C4-2B (cell line): Measurements from ENCODE around the gene PMFBP1.

Experiments used
- H3K27ac ChIP-seq: fragments of 450-650 bp; 2 replicates; pipeline ENCODE4 v1.5.1; 2017
- ZFX ChIP-seq: fragments of 450-650 bp; IDR thresholded peaks from 2 replicates; pipeline ENCODE4 v1.6.1; 2017
- TF ChIP-seq, protein P1 (sequence below): fragments of 450-650 bp; conservative IDR thresholded peaks from 2 replicates; pipeline ENCODE4 v1.5.1; 2017; ENCODE audit warnings: mild to moderate bottlenecking

PMFBP1 gene

DNA sequence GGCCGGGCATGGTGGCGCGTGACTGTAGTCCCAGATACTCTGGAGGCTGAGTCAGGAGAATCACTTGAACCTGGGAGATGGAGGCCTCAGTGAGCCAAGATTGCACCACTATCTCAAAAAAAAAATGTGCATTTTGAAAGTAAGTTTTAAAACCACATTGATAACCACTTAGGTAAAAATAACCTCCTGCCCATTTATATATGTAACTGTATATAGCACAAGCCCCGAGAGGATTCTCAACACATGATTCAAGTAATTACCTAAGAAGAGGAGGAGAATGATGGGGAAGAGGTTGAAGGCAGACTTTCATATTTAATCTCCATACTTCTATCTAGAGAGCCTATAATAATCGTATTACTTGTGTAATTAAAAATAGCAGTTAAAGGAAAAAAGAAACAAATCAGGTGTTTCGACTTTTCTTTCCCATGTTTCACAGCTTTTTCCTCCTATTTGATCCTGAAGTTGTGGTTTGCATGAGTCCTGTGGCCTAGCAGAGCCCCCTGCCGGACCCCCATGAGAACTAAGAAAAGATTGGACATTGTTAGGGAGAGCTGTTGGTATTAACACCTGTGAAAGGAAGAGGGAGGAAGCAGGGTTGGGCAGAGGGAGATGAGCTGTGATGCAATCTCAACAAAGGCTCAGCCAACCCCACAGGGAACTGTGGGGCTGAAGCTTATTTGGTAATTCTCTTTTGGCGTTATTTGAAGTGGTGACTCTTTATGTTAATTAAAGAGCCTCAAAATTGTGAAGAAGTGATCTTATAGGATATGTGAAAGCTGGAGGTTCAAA is 22.1 kb downstream of the PMFBP1 start:
- TF ChIP-seq ZFX, result no peak
- TF ChIP-seq, protein P1, sequence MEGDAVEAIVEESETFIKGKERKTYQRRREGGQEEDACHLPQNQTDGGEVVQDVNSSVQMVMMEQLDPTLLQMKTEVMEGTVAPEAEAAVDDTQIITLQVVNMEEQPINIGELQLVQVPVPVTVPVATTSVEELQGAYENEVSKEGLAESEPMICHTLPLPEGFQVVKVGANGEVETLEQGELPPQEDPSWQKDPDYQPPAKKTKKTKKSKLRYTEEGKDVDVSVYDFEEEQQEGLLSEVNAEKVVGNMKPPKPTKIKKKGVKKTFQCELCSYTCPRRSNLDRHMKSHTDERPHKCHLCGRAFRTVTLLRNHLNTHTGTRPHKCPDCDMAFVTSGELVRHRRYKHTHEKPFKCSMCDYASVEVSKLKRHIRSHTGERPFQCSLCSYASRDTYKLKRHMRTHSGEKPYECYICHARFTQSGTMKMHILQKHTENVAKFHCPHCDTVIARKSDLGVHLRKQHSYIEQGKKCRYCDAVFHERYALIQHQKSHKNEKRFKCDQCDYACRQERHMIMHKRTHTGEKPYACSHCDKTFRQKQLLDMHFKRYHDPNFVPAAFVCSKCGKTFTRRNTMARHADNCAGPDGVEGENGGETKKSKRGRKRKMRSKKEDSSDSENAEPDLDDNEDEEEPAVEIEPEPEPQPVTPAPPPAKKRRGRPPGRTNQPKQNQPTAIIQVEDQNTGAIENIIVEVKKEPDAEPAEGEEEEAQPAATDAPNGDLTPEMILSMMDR, result peak; percentile 22
- H3K27ac ChIP-seq, result no peak overlapping the region

- TF ChIP-seq, protein P1, result no peak
- no peak for TF ChIP-seq ZFX
- H3K27ac ChIP-seq, result no peak overlapping the region
Measured at GRCh38 chr16:72142476-72142875, 29.5 kb downstream of the PMFBP1 start.

DNA sequence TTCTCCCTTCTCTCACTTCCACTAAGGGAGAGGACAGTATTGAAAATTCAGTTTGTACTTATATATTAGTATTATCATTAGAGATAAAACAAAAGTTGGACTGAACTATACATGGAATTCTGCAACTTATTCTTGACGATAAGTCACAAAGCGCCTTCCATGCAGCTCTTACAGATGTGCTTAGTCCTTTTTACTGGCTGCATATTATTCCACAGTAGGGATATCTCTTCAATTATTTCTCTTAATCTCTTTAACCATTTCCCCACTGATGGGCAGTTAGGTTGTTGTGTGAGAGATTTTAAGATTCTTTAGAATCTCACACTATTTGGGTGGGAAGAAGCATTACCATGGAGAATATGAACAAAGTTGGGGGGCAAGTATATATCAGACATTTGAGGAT is 32.0 kb downstream of the PMFBP1 start:
- H3K27ac ChIP-seq, result no peak overlapping the region
- TF ChIP-seq, protein P1, result no peak
- no peak for TF ChIP-seq ZFX

DNA sequence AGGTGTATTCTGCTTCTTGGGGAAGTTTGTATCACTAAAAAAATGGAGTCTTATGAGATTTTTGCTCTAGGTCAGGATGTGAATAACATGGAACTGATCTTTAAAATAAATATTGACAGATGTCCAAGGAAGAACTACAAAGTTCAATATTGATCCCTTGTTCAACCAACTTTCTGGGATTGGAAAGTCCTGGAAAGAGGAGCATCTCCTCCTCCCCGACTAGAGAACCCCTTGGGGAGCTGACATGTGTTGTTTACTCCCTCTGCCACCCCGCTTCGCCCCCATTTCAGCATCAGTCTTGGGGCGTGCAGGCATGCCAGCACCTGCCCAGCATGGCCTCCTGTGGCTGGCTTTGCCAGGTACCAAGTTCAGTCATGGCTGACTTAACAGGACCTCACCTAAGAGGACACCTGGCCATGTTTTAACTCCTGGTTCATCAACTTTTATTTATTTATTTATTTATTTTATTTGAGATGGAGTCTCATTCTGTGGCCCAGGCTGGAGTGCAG is 33.8 kb downstream of the PMFBP1 start:
- no peak for TF ChIP-seq ZFX
- TF ChIP-seq, protein P1, result no peak
- H3K27ac ChIP-seq, result no peak overlapping the region

DNA sequence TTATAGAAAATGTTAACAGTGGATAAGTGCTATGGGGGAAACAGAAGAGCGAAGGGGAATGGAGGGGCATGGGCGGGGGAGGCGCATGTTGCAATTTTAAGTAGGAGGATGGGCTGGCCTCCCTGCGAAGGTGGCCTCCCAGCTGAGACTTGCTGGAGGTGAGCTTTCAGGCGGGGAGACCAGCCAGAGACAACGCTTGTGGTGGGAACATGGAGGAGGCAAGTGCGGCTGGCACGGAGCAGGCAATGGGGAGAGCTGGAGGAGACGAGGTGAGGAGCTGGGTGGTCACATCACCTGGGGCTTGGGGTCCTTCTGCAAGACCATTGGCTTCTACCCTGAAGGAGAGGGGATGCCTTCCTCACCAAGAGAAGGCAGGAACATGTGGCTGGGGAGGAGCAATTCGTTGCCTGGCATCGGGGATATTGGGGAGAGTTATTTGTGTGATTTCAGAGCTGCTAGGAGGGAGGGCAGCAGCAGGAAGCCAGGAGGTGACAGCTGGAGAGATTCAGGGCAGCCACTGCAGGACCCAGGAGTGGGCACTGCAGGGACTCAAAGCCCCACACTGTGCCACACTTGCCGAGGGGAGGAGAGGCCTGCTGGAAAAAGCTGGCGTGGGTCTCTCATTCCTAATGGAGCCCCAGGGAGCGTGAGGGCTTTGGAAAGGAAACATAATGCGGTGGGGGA is 34.4 kb downstream of the PMFBP1 start:
- no peak overlapping the region for H3K27ac ChIP-seq
- TF ChIP-seq, protein P1, result no peak
- TF ChIP-seq ZFX, result no peak

- H3K27ac ChIP-seq, result no peak overlapping the region
- no peak for TF ChIP-seq ZFX
- TF ChIP-seq, protein P1, result no peak
Measured at GRCh38 chr16:72134507-72134906, 37.4 kb downstream of the PMFBP1 start.

DNA sequence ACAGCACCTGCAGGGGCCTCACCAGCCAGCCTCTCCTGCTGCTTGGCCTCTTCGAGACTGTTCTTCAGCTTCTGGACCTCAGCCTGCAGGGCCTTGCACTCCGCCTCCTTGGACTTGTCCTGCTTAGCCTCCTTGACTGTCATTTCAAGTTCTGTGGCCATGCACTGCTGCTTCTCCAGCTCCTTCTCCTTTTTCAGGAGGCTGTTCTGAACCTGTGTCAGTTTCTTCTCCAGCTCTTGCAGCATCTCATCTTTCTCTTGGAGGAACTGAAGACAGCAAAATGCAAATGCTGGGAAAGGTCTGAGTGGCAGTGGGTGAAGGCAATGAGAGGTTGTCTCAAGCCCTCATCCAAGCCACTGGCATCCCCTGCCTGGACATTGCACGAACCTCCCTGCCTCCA is 39.2 kb downstream of the PMFBP1 start:
- no peak overlapping the region for H3K27ac ChIP-seq
- TF ChIP-seq, protein P1, result no peak
- no peak for TF ChIP-seq ZFX
